ENCODE measurements around the gene SELENON. TPM values are rescaled to one million over a fixed set of nuclear protein-coding genes. Genes with fewer than 3 reads are reported as not detected.

The SELENON gene
- total RNA-seq, 1 experiment from 2014 or later = 57.2 TPM

- intact Hi-C loops (cut with micrococcal nuclease; ENCODE audit: unreplicated experiment) = no loop called here
- ATAC-seq (no peak), DNase-seq (ENCODE audit: low read depth, low spot score) (no peak)
- H3K9me3 ChIP-seq (ENCODE audit: control insufficient read depth, insufficient read depth, low read depth, low read length) = no peaks in the 10 kb centered on the region
- TF ChIP-seq REST (IDR thresholded peaks at IDR 0.05; ENCODE audit: insufficient read depth in 1 of 2, low read depth in 2 of 2, low read length in 1 of 2) (no peak), POLR2AphosphoS5 (IDR thresholded peaks at IDR 0.05; ENCODE audit: low read depth, low read length) (no peak), SIN3A (IDR thresholded peaks at IDR 0.05; ENCODE audit: borderline replicate concordance, insufficient read depth, low read depth, low read length) (no peak), CTCF (IDR thresholded peaks at IDR 0.05) (no peak), TCF7L2 (IDR thresholded peaks at IDR 0.05; ENCODE audit: low read depth, low read length) (no peak)
- ChIA-PET POLR2A (no interaction called here), CTCF (no interaction called here)
- peaks cover 27% of the 10 kb centered on the region for H3K4me1 ChIP-seq (ENCODE audit: control insufficient read depth, insufficient read depth, low read length)
- no peaks in the 10 kb centered on the region for H3K27me3 ChIP-seq (ENCODE audit: control insufficient read depth, insufficient read depth, low read length)
- H3K27ac ChIP-seq (ENCODE audit: low read length) = no peak overlapping the region
- no peak overlapping the region for H3K4me3 ChIP-seq (ENCODE audit: low read depth in 2 of 2, low read length in 2 of 2)
- no peaks in the 10 kb centered on the region for H3K36me3 ChIP-seq (ENCODE audit: control insufficient read depth, insufficient read depth, low read length)
- in situ Hi-C loops (cut with HindIII; ENCODE audit: low pct_unique_long_range_greater_than_20kb, low sequenced_read_pairs) = no loop called here
- BruUV-seq (replicated peaks) = no TSS peak
Measured at GRCh38 chr1:25771221-25772114, 28.5 kb upstream of the SELENON start.

- H3K36me3 ChIP-seq (ENCODE audit: control insufficient read depth, insufficient read depth, low read length) = no peaks in the 10 kb centered on the region
- BruUV-seq (replicated peaks) = no TSS peak
Measured at GRCh38 chr1:25772164-25772563, 27.8 kb upstream of the SELENON start.

More at GRCh38 chr1:25772164-25772563, 27.8 kb upstream of the SELENON start:
- ATAC-seq = no peak
- H3K27ac ChIP-seq (ENCODE audit: low read length) = peak overlapping the region; percentile 10; the same call in 1 of the 2 replicates
- no peaks in the 10 kb centered on the region for H3K27me3 ChIP-seq (ENCODE audit: control insufficient read depth, insufficient read depth, low read length)
- no peaks in the 10 kb centered on the region for H3K9me3 ChIP-seq (ENCODE audit: control insufficient read depth, insufficient read depth, low read depth, low read length)
- peaks cover 27% of the 10 kb centered on the region for H3K4me1 ChIP-seq (ENCODE audit: control insufficient read depth, insufficient read depth, low read length)
- no peak for DNase-seq (ENCODE audit: low read depth, low spot score)
- H3K4me3 ChIP-seq (ENCODE audit: low read depth in 2 of 2, low read length in 2 of 2) = no peak overlapping the region
- in situ Hi-C loops (cut with HindIII; ENCODE audit: low pct_unique_long_range_greater_than_20kb, low sequenced_read_pairs) = no loop called here
- POLR2A ChIA-PET = no interaction called here
- intact Hi-C loops (cut with micrococcal nuclease; ENCODE audit: unreplicated experiment) = no loop called here
- TF ChIP-seq CTCF (IDR thresholded peaks at IDR 0.05) (no peak), REST (IDR thresholded peaks at IDR 0.05; ENCODE audit: insufficient read depth in 1 of 2, low read depth in 2 of 2, low read length in 1 of 2) (no peak), POLR2AphosphoS5 (IDR thresholded peaks at IDR 0.05; ENCODE audit: low read depth, low read length) (no peak), SIN3A (IDR thresholded peaks at IDR 0.05; ENCODE audit: borderline replicate concordance, insufficient read depth, low read depth, low read length) (no peak), TCF7L2 (IDR thresholded peaks at IDR 0.05; ENCODE audit: low read depth, low read length) (no peak)
- CTCF ChIA-PET = no interaction called here
